Spleen (tissue), 13 donors: Measurements from ENCODE around the gene CCDC157. TPM values are rescaled to one million over a fixed set of nuclear protein-coding genes. Genes with fewer than 3 reads are reported as not detected.

Source experiments
- DNase-seq: peaks from one replicate; pipeline ENCODE4 v3.0.0-alpha.2; 2020
- H3K27ac ChIP-seq, 8 donors: fragments of 200-600 bp; sonication (generic) in 7 of 8; 1 replicate in 4 of 8; 2 replicates in 4 of 8; pipeline versions ENCODE4 v1.5.0 to v1.8.0; 2016 to 2021; ENCODE audit warnings: inconsistent platforms in 4 of 8, mild to moderate bottlenecking in 4 of 8, moderate library complexity in 1 of 8
- H3K27me3 ChIP-seq, 7 donors: fragments of 200-600 bp; sonication (generic) in 6 of 7; replicated peaks in 1 of 7; 1 replicate in 4 of 7; 2 replicates in 3 of 7; pipeline versions ENCODE4 v1.5.0 to v1.8.0; 2016 to 2021; ENCODE audit warnings: inconsistent platforms in 3 of 7, mild to moderate bottlenecking in 1 of 7
- H3K36me3 ChIP-seq, 6 donors: fragments of 200-600 bp; sonication (generic) in 5 of 6; 1 replicate in 4 of 6; 2 replicates in 2 of 6; pipeline versions ENCODE4 v1.5.0 to v1.8.0; 2016 to 2021; ENCODE audit warnings: inconsistent platforms in 2 of 6
- H3K4me1 ChIP-seq, 6 donors: fragments of 200-600 bp; sonication (generic) in 5 of 6; 1 replicate in 3 of 6; 2 replicates in 3 of 6; pipeline versions ENCODE4 v1.5.0 to v1.8.0; 2016 to 2021; ENCODE audit warnings: inconsistent platforms in 3 of 6
- H3K4me3 ChIP-seq, 8 donors: fragments of 200-600 bp; sonication (generic) in 7 of 8; 1 replicate in 4 of 8; 2 replicates in 4 of 8; pipeline versions ENCODE4 v1.5.0 to v1.8.0; 2016 to 2021; ENCODE audit warnings: inconsistent platforms in 4 of 8, mild to moderate bottlenecking in 4 of 8, moderate library complexity in 2 of 8
- H3K9me3 ChIP-seq, 8 donors: fragments of 200-600 bp; sonication (generic) in 7 of 8; 1 replicate in 4 of 8; 2 replicates in 4 of 8; pipeline versions ENCODE4 v1.5.0 to v1.8.0; 2016 to 2021; ENCODE audit warnings: inconsistent platforms in 4 of 8
- CTCF ChIP-seq, 11 experiments: fragments of 200-600 bp in 7 of 11; fragments of 450-650 bp in 4 of 11; sonication (generic) in 4 of 11; IDR thresholded peaks in 8 of 11; conservative IDR thresholded peaks in 3 of 11; 1 replicate in 7 of 11; 2 replicates in 4 of 11; pipeline versions ENCODE4 v1.4.0 to v1.8.0; 2016 to 2021; ENCODE audit warnings: antibody characterized with exemption in 11 of 11, inconsistent platforms in 4 of 11, mild to moderate bottlenecking in 1 of 11
- POLR2A ChIP-seq, 3 donors: fragments of 450-650 bp; IDR thresholded peaks; one replicate each; pipeline ENCODE4 v1.5.1; 2017; ENCODE audit warnings: antibody characterized with exemption in 3 of 3, mild to moderate bottlenecking in 1 of 3
- POLR2AphosphoS5 ChIP-seq, 3 donors: sonication (generic); formaldehyde crosslinking; IDR thresholded peaks; one replicate each; pipeline ENCODE4 v1.5.1; 2017; ENCODE audit warnings: antibody characterized with exemption in 3 of 3
- WGBS, 5 donors: extraction: QIAGEN DNeasy Blood & Tissue Kit in 3 of 5; methylation state at CpG; one replicate each; pipeline versions ENCODE4 v1.1.5 to v1.1.7; 2013 to 2018; 5-methylcytosine and 5-hydroxymethylcytosine counted together
- intact Hi-C: fragments of 100-400 bp; cut with DNase I; formaldehyde crosslinking; loops from one replicate; pipeline ENCODE4 v1.15.0; 2023; ENCODE audit warnings: low total_unique reads
- long read RNA-seq, 2 donors: transcript quantifications; one replicate each; lab custom pipeline, GENCODE V29; 2026
- polyA plus RNA-seq, 3 donors: library from polyadenylated mRNA; stranded (reverse); fragments of 200-250 nt; gene quantifications; one replicate each; pipeline ENCODE4 v1.2.1, GENCODE V29; 2013
- total RNA-seq, 7 donors: library from RNA; depleted of rRNA in 3 of 7; stranded (reverse); fragments of >200 nt in 3 of 7; fragmentation: NEBNext Ultra II Directional in 4 of 7; extraction: Animal tissue kit (Norgen Biotek cat#: 25700) in 4 of 7; gene quantifications; one replicate each; pipeline versions ENCODE4 v1.1.0 to v1.2.1, GENCODE V29; 2016 to 2021
- donor health status: healthy with polysubstance abuse.
- donor health status: DM: no; HTN: no; CAD: no; lungs with moderate emphysema.
- donor health status: DM: no; HTN: no; CAD: no.
- donor health status: Bipolar disorder and iron deficiency.
- donor health status: healthy.
- donor health status: DM: no; HTN: no; CAD: no.
- donor health status: DM: yes; HTN: yes; CAD: no.

The CCDC157 gene
- total RNA-seq (1 to 10 TPM; 2.1 to 8.1 (median 3.5) TPM), polyA plus RNA-seq (1 to 10 TPM; 2.5 to 4.6 (median 3.9) TPM)
- long read RNA-seq, donor 1, result 0 reads
- long read RNA-seq, donor 2, result 0 reads

- Histone ChIP-seq H3K27me3 (no peaks in the 10 kb centered on the region), H3K27ac (peak within 1 kb of the TSS; percentile 85 to 99 (median 98)), H3K4me1 (peaks cover 32 to 59% (median 50%) of the 10 kb centered on the region in 6 donors), H3K4me3 (peak within 1 kb of the TSS; percentile 68 to 92 (median 85)), H3K9me3 (no peaks in the 10 kb centered on the region), H3K36me3 (peaks cover 0 to 25% (median 17%) of the 10 kb centered on the region in 6 donors)
- DNase-seq, result peak; percentile 98
- intact Hi-C loops, result no loop called here
- 0 to 1% (median 0%) methylated on average over 54 to 91 of the region's 91 CpGs for WGBS, 5 donors
- TF ChIP-seq POLR2AphosphoS5 (IDR thresholded peaks at IDR 0.05) (peak; percentile 98 to 99 (median 98)), CTCF (IDR thresholded peaks at IDR 0.05 in 8 of 11, conservative IDR thresholded peaks at IDR 0.05 in 3 of 11) (peak in 3 of 11 experiments; percentile 21 to 35 (median 22)), POLR2A (IDR thresholded peaks at IDR 0.05) (peak; percentile 58 to 76 (median 64))
Observed at GRCh38 chr22:30356449-30357235, at the start of gene CCDC157, which contains the start of gene SF3A1. Gene CCDC157, plus strand, starts transcription at chr22:30357007. Its CDS starts 8,994 bp downstream, at chr22:30366001. Gene SF3A1, minus strand, starts transcription at chr22:30356894. Its CDS starts 102 bp downstream, at chr22:30356792.

- 60 to 71% (median 62%) methylated on average over 4 of the region's 4 CpGs for WGBS, 5 donors
- H3K27me3 ChIP-seq, result no peaks in the 10 kb centered on the region
- peaks cover 0 to 23% (median 0%) of the 10 kb centered on the region in 6 donors for H3K36me3 ChIP-seq
- H3K27ac ChIP-seq, result peak overlapping the region; percentile 69 to 94 (median 88)
- H3K4me3 ChIP-seq, result peak overlapping the region in 4 of 8 donors; percentile 1 to 57 (median 16)
- no peaks in the 10 kb centered on the region for H3K9me3 ChIP-seq
- intact Hi-C loops, result no loop called here
- TF ChIP-seq POLR2AphosphoS5 (IDR thresholded peaks at IDR 0.05) (no peak), POLR2A (IDR thresholded peaks at IDR 0.05) (no peak), CTCF (IDR thresholded peaks at IDR 0.05 in 8 of 11, conservative IDR thresholded peaks at IDR 0.05 in 3 of 11) (no peak)
- H3K4me1 ChIP-seq, result peaks cover 99 to 100% (median 100%) of the 10 kb centered on the region in 6 donors
- no peak for DNase-seq
Observed at GRCh38 chr22:30307041-30307574, 49.7 kb upstream of the CCDC157 start.

- TF ChIP-seq POLR2A (IDR thresholded peaks at IDR 0.05) (no peak), POLR2AphosphoS5 (IDR thresholded peaks at IDR 0.05) (peak in 1 of 3 donors; percentile 34)
- H3K36me3 ChIP-seq, result peaks cover 0 to 14% (median 0%) of the 10 kb centered on the region in 6 donors
- 64 to 83% (median 81%) methylated on average over 2 of the region's 2 CpGs for WGBS, 5 donors
- DNase-seq, result no peak
- no peak overlapping the region for H3K4me3 ChIP-seq
- intact Hi-C loops, result no loop called here
- peak overlapping the region; percentile 68 to 94 (median 88) for H3K27ac ChIP-seq
- H3K4me1 ChIP-seq, result peaks cover 99 to 100% (median 100%) of the 10 kb centered on the region in 6 donors
- H3K27me3 ChIP-seq, result no peaks in the 10 kb centered on the region
- H3K9me3 ChIP-seq, result no peaks in the 10 kb centered on the region
Observed at GRCh38 chr22:30308093-30308492, 48.7 kb upstream of the CCDC157 start.

GRCh38 chr22:30308518-30309230 lies 48.1 kb upstream of the CCDC157 start:
- Histone ChIP-seq H3K4me3 (no peak overlapping the region), H3K36me3 (peaks cover 0 to 8% (median 0%) of the 10 kb centered on the region in 6 donors), H3K27ac (peak overlapping the region; percentile 68 to 94 (median 88)), H3K27me3 (no peaks in the 10 kb centered on the region), H3K9me3 (no peaks in the 10 kb centered on the region), H3K4me1 (peaks cover 96 to 100% (median 99%) of the 10 kb centered on the region in 6 donors)
- TF ChIP-seq POLR2A (IDR thresholded peaks at IDR 0.05) (no peak), POLR2AphosphoS5 (IDR thresholded peaks at IDR 0.05) (peak in 1 of 3 donors; percentile 13)
- intact Hi-C loops, result no loop called here
- DNase-seq, result no peak
- 59 to 66% (median 63%) methylated on average over 5 of the region's 5 CpGs for WGBS, 5 donors
